Glutamatergic neuron (in vitro differentiated cells): Measurements from ENCODE around the gene CAPN8. TPM values are rescaled to one million over a fixed set of nuclear protein-coding genes. Genes with fewer than 3 reads are reported as not detected.

Experiments used
- DNase-seq: peaks from one replicate; pipeline ENCODE4 v3.0.0; 2022
- H3K27ac Mint-ChIP-seq: one replicate; pipeline ENCODE4 v1.8.0; 2020; ENCODE audit warnings: mild to moderate bottlenecking, mixed read lengths, inconsistent platforms; ENCODE audit not compliant: unreplicated experiment
- H3K27me3 Mint-ChIP-seq: one replicate; pipeline ENCODE4 v1.8.0; 2020; ENCODE audit warnings: mild to moderate bottlenecking, moderate library complexity, mixed read lengths, inconsistent platforms; ENCODE audit not compliant: unreplicated experiment
- H3K36me3 Mint-ChIP-seq: one replicate; pipeline ENCODE4 v1.8.0; 2020; ENCODE audit warnings: mild to moderate bottlenecking, mixed read lengths, inconsistent platforms; ENCODE audit not compliant: unreplicated experiment
- H3K4me1 Mint-ChIP-seq: one replicate; pipeline ENCODE4 v1.8.0; 2020; ENCODE audit warnings: mild to moderate bottlenecking, low read depth, mixed read lengths, inconsistent platforms; ENCODE audit not compliant: unreplicated experiment
- H3K4me3 Mint-ChIP-seq: one replicate; pipeline ENCODE4 v1.8.0; 2020; ENCODE audit warnings: mild to moderate bottlenecking, mixed read lengths, inconsistent platforms; ENCODE audit not compliant: unreplicated experiment
- H3K9me3 Mint-ChIP-seq: one replicate; pipeline ENCODE4 v1.8.0; 2020; ENCODE audit warnings: mild to moderate bottlenecking, moderate library complexity, mixed read lengths, inconsistent platforms; ENCODE audit not compliant: unreplicated experiment
- CTCF ChIP-seq: fragments of 200-600 bp; sonication (generic); IDR thresholded peaks from one replicate; pipeline ENCODE4 v1.5.0; 2021; ENCODE audit not compliant: partially characterized antibody, unreplicated experiment
- total RNA-seq: library from RNA; stranded (reverse); fragmentation: NEBNext Ultra II Directional; extraction: Animal tissue kit (Norgen Biotek cat#: 25700); gene quantifications from one replicate; pipeline ENCODE4 v1.2.1, GENCODE V29; 2021; ENCODE audit not compliant: unreplicated experiment

Gene CAPN8
- total RNA-seq, 1 donor from 2014 or later = not detected

GRCh38 chr1:223651291-223651991, 14.1 kb downstream of the CAPN8 start:
- H3K9me3 Mint-ChIP-seq = peaks cover 6% of the 10 kb centered on the region
- no peak for TF ChIP-seq CTCF
- H3K36me3 Mint-ChIP-seq = peaks cover 4% of the 10 kb centered on the region
- H3K4me1 Mint-ChIP-seq = peaks cover 18% of the 10 kb centered on the region
- H3K4me3 Mint-ChIP-seq = no peak overlapping the region
- peaks cover 4% of the 10 kb centered on the region for H3K27me3 Mint-ChIP-seq
- H3K27ac Mint-ChIP-seq = no peak overlapping the region
- DNase-seq = no peak

- no peak for DNase-seq
- H3K27ac Mint-ChIP-seq = no peak overlapping the region
- H3K4me1 Mint-ChIP-seq = peaks cover 18% of the 10 kb centered on the region
- H3K4me3 Mint-ChIP-seq = no peak overlapping the region
- no peak for TF ChIP-seq CTCF
- H3K36me3 Mint-ChIP-seq = peaks cover 4% of the 10 kb centered on the region
- peaks cover 4% of the 10 kb centered on the region for H3K9me3 Mint-ChIP-seq
- peaks cover 4% of the 10 kb centered on the region for H3K27me3 Mint-ChIP-seq
Observed at GRCh38 chr1:223650465-223650864, 15.0 kb downstream of the CAPN8 start.

GRCh38 chr1:223649222-223649621, 16.3 kb downstream of the CAPN8 start:
- no peak overlapping the region for H3K4me3 Mint-ChIP-seq
- H3K9me3 Mint-ChIP-seq = peaks cover 3% of the 10 kb centered on the region
- TF ChIP-seq CTCF = no peak
- peaks cover 18% of the 10 kb centered on the region for H3K4me1 Mint-ChIP-seq
- H3K27ac Mint-ChIP-seq = no peak overlapping the region
- H3K36me3 Mint-ChIP-seq = peaks cover 4% of the 10 kb centered on the region
- DNase-seq = no peak
- peaks cover 4% of the 10 kb centered on the region for H3K27me3 Mint-ChIP-seq

GRCh38 chr1:223647249-223647648, 18.3 kb downstream of the CAPN8 start:
- Mint-ChIP-seq H3K9me3 (peaks cover 3% of the 10 kb centered on the region), H3K36me3 (peaks cover 4% of the 10 kb centered on the region), H3K4me1 (peaks cover 2% of the 10 kb centered on the region), H3K27ac (no peak overlapping the region), H3K4me3 (no peak overlapping the region), H3K27me3 (peaks cover 6% of the 10 kb centered on the region)
- no peak for DNase-seq
- TF ChIP-seq CTCF = no peak

- H3K27me3 Mint-ChIP-seq = peaks cover 6% of the 10 kb centered on the region
- H3K27ac Mint-ChIP-seq = no peak overlapping the region
- H3K36me3 Mint-ChIP-seq = peaks cover 4% of the 10 kb centered on the region
- H3K4me1 Mint-ChIP-seq = peaks cover 2% of the 10 kb centered on the region
- no peak for TF ChIP-seq CTCF
- H3K4me3 Mint-ChIP-seq = no peak overlapping the region
- DNase-seq = no peak
- peaks cover 3% of the 10 kb centered on the region for H3K9me3 Mint-ChIP-seq
Observed at GRCh38 chr1:223645903-223646302, 19.6 kb downstream of the CAPN8 start.
